ENCODE results near the gene FAM9B.

- TF ChIP-seq POLR2A (IDR thresholded peaks at IDR 0.05) (no peak), CTCF (IDR thresholded peaks at IDR 0.05) (no peak)
Measured at GRCh38 chrX:9064694-9065093, 30.8 kb upstream of the FAM9B start.
